HG02870 (cell line): ENCODE data around the gene IFNK.
"Not testable (repeated sequence)": the region's sequence is repeated elsewhere in the genome, so short reads cannot be mapped to it uniquely, and the experiment has no call there.

Experiments used
- ATAC-seq: cut with Tn5 transposase; IDR thresholded peaks from one replicate; pipeline ENCODE4 v1.9.1; 2021; ENCODE audit warnings: mild to moderate bottlenecking, moderate library complexity; ENCODE audit not compliant: unreplicated experiment

The IFNK gene, protein sequence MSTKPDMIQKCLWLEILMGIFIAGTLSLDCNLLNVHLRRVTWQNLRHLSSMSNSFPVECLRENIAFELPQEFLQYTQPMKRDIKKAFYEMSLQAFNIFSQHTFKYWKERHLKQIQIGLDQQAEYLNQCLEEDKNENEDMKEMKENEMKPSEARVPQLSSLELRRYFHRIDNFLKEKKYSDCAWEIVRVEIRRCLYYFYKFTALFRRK

DNA sequence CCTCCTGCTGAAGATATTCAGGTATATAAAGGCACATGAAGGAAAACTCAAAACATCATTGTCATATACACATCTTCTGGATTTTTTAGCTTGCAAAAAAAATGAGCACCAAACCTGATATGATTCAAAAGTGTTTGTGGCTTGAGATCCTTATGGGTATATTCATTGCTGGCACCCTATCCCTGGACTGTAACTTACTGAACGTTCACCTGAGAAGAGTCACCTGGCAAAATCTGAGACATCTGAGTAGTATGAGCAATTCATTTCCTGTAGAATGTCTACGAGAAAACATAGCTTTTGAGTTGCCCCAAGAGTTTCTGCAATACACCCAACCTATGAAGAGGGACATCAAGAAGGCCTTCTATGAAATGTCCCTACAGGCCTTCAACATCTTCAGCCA lies at the start of gene IFNK:
Gene IFNK (plus strand): TSS at position 55 of the 400 bp plus-strand sequence. CDS start 47 bp downstream, at position 102.
- ATAC-seq: no peak

DNA sequence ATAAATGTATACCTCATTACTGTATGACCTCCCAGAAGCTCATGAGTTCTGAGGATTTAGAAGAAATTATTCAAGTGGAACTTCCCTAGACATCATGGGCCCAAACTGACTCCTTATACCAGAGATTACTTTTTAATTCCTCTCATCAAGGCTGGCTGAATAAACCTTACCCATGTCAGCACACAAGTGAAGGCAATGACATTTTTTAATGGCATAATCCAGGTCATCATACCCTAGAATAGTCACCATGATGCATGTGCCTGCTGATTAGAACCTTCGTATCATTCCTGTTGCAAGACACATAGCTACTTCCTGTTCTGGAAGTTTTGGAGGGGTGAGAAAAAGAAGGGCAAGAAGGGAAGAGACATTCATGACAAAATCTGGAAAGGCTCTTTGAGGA lies 49.8 kb upstream of the IFNK start:
- no peak for ATAC-seq

- no peak for ATAC-seq
These were observed 49.0 kb upstream of the IFNK start for GRCh38 chr9:27475057-27475595.

DNA sequence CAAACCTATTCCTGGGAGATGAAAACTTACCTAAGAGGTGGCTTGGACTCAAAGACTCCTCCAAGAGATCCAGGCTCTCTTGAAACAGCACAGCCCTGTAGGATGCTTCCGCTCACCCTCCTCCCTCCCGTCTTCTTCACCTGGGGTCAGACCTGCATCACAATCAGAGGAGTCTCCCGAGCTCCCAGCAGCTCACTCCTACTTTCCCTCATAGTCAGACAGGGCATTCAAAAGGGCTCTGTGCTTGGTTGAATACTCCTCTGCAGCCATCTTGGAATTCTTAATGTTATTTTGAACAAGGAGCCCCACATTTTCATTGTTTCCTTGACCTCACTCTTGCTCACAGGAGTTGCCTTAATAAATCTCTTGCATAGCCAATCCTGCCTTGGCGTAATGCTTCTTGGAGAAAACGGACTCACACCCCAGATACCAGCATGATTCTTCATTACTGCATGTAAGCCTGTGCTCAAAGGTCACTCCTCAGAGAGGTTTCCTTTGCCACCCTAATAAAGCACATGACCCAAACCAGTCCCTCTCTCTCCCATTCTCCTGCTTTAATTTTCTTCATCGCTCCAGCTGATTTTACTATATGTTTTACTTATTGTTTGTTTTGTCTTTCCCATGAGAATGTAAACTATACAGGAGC lies 47.1 kb upstream of the IFNK start:
- no peak for ATAC-seq

DNA sequence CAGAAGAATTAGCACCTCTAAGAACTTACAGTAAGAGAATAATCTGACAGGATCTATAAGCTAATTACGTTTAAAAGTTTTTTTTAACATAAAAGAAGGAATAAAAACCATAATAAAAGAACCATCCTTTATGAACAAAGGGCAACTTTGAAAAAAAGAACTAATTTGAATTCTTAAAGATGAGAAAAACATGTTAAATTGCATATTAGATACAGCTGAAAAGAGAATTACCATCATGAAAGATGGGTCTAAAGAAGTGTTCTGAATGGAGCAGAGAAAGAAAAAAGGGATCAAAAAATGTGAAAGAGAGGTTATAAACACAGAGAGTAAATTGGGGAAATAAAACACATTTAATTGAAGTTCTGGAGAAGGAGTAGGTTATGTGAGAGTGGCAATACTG lies 45.8 kb upstream of the IFNK start:
- no peak for ATAC-seq

- no peak for ATAC-seq
These were observed 41.4 kb upstream of the IFNK start for GRCh38 chr9:27482709-27483108.

DNA sequence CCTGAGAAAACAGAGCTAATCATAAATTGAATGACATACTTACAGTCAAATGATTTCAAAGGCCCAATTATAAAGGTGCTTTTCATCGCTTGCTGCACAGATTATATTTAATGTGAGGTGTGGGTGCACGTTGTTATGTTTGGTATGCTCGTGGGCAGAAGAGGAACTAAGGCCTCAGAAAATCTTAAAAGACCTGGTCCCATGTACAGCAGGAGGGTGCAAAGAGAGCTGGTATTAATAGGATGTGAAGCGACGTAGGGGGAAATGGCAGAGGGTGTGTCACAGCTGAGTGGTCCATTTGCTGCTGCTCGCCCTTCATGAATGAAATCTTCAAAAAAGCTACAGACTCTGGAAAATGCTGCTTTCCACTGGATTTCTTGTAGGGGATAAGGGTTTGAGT lies 40.5 kb upstream of the IFNK start:
- ATAC-seq: no peak

DNA sequence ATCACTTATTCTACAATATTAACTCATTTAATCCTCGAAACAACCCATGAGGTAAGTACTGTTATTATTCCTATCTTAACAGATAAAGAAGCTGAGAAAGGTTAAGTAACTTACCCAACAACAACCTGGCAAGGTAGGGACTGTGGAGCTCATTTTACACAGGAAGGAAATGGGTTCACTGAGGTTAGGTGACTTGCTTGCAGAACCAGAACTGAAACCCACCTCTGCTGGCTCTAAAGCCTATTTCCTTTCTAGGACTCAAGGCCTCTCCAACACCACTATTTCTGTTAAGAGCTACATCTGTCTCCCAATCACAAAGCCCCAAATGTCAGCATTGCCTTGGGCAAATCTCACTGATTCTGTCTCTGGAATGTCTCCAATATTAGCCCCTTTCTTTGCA lies 38.9 kb upstream of the IFNK start:
- ATAC-seq: peak; percentile 75

DNA sequence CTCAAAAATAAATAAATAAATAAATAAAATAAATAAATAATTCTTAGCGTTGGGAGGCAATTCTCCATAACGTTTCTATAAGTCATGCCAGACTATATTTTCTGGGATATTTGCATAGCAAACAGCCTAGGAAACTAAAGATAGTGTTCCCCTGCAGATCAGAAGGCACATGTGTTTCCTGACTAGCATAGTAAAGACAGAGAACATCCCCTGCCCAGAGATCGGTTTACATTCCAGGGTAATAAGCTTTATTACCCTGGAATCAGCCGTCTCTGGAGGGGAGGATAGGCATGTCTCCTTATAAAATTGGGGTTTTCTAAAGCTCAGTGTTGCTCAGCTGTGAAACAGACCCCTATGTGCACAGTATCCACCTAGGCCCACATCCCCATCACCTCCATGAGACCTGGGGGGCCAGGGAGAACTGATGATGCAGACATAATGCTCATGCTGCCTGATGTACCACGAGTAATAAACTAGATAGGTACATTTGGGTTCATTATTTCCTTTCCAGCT lies 36.9 kb upstream of the IFNK start:
- ATAC-seq: no peak

DNA sequence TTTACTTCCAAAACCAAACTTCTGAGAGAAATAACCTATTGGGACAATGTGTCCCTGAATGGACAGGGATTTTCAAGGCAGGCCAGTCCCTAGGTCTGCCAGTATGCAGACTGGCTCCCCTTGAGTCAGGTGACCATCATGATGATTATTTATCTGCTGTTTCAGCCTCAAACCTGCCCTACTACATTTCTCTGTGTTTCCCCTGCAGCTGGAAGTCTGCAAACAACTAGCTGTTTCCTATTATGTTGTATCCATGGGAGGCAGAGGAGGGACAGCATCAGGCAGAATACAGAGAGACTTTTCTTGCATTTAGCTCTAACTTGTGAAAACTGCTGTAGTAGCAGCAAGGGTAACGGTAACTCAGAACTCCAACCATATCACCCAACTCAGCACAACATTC lies 36.2 kb upstream of the IFNK start:
- no peak for ATAC-seq

DNA sequence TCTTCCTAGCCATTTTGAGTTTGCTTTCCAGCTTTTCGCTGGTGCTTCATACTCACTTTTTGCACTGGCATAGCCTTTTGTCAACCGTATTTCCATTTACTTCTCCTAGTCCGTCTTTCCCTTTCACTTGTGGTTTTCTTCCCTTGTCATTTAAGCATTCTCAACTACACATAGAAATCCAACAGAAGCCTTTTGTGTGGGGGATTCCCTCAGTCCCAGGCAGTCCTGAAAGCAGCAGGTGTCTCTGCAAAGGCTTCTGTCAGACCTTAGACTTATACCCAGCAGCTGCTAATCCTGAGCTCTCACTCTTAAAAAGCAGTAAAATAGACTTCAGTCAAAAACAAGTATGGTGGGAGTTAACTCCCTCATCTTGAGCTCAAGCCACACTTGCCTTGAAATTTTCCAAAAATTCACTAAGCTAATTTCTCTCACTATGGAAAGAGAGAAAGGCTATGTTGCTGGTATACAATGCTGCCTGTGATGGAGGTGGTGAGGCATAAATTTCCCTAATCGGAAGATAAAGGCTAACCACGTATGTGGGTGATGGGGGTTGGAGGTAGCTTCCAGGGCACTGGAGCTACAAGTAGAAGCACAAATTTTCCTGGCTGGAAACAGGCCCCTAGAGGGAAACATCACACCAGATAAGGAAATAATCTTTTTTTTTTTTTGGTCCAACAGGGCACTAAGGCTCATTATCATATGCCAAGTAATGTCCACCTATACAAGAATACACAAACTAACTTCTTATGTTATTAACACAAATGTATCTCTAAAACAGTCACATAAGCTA lies 34.8 kb upstream of the IFNK start:
- ATAC-seq: peak; percentile 83

DNA sequence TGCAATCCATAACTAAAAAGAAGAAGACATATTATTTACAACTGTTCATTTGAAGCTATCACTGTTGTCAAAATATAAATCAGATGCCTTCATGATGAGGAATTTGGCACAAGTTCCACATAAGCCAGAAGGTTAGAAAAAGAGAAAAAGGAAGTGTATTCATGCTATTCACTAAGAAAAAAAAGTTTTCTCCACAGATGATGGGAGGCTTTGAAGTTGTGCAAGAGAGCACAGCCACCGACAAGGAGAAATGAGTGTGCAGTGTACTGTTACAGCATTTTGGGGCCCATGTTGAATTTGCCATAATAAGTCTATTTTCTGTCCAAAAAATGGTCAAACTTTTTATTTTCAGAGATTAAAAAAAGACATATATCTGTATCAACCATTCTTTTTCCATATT lies 32.9 kb upstream of the IFNK start:
- ATAC-seq: peak; percentile 33

DNA sequence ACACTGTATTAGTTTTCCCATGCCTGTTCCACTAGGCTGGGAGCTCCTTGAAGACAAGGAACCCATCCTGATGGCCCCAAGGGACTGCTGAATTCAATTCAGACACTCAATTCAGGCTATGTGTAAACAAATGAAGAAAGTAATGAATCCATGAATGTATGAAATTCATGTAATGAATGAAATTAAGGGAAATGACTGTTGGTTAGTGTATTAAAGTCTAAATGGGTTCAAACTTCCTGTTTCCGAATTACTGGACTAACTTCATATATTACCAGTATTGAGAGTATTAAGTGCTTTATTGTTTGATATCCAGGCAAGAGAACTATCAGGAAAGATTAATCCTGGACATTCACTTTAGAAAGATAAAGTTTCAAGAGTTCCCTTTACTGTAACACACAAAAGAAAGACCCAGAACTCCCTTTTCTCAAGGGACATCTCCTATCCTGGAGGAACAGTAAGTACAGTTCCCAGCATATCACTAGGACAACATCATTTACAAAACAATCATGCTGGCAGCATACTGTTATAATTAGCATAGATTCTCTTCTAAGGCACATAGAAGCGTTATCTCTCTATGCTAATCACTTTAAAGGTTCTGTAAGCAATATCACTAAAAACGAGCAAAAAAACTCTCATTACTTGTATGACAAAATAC lies 28.5 kb upstream of the IFNK start:
- ATAC-seq: no peak

- ATAC-seq: no peak
These were observed 28.0 kb upstream of the IFNK start for GRCh38 chr9:27496135-27496504.

DNA sequence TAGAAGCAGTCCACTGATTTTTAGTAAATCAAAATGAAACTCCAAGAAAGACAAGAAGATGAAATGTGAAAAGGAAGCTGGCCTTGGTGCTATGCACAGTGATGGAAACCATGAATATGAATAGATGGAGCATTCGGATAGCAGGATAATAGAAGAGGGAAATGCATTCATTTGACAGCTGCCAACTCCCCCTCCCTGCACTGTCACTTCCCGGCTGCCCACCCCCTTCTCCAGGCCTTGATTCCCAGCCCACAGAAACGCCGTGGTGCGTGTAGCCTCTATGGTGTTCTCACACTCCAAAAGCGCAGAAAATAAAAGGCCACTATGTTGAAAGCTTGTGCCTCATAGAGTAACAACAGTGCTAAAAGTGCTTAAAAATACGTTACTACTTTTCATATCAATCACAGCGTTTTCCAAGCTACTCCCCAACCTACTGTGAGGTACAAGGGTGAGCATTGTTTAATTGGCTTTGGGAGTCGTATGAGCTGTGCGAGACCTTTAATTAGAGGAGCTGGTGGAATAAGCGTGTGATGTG lies 26.1 kb upstream of the IFNK start:
- no peak for ATAC-seq

DNA sequence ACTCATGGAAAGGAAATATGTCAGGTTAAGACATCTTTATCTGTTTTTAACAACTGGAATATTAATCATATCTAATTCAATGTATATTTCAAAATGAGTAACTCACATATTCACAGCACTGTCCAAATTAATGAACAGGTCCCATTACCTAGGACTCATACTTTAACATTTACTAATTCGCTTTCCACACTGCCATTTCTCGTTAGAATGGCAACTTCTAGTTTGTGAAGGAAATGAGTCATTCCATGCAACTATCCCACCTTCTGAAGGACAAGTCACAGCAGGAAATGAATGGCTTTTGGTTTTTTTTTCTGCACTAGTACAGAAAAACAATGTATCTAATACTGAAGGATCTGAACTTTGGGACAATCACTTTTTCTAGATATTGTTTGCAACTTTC lies 24.6 kb upstream of the IFNK start:
- ATAC-seq: no peak

GRCh38 chr9:27500902-27501301 lies 23.2 kb upstream of the IFNK start:
- not testable (repeated sequence) for ATAC-seq

DNA sequence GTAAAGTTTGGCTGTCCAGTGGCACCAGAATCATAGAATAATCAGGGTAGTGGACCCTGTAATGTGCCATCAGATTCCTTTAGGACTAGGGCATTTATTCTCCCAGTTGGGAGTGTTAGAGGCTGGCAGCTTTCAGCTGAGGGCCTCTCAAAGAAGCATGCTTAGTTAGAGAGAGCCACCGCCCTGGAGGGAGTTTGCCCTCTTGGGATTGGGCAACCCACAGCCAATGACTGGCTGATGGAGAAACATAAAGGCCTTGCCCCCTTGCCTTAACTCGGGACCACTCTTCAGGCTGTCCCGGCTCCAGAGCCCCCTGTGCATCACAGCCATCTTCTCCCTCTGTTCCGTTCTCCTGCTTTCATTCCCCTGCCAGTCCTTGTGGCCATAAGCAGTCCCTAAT lies 20.5 kb upstream of the IFNK start:
- no peak for ATAC-seq

DNA sequence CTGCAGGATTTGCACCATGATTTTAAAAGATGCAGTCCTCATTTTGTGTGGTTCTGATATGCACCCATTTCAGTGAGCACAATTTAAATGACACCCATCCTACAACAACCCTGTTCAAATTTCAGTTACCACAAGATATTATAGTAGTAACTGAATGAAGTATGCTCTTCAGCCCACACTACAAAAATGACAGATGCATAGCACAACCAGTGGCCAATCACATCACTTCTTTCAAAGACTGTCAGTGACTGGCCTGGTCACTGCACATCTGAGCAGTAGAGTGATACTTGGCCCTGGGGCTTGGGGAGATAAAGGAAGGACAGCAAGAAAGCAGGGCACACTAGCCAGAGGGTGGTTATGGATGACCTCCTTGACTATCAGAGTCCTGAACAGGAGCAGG lies 19.8 kb upstream of the IFNK start:
- ATAC-seq: no peak

DNA sequence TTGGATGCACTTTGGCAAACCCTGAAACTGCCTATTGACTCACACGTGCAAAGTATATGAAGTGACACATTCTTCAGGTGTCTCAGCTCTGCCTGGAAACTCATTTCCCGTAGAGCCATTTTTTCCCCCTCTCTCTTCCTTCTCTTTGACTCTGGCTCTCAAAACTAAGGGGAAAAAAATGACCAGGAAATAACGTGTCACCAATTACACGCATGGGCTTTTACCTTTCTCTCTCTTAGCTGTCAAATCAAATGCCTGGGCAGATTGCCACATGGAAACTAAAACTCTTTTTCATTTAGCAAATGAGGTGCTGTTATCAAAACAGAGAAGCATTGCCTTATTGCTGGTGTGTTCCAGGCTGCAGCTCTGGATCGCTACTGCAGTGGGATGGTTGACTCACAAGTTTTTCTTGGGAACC lies 18.3 kb upstream of the IFNK start:
- ATAC-seq: no peak

DNA sequence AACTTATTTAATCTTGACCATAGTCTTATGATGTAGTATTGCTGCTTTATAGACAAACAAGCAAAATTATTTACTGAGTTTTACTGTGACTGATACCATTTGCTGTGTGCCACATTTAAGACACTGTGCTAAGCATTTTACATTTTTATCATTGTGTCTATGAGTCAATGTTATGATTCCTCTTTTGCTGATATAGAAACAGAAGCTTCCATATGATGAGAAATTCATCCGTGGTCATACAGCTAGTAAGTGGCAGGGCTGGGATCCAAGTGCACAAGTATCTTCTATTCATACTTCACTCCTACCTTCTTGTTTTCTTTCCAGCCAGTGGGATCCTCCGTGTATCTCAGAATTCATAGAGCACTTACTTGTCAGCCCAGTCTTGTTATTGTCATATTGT lies 17.1 kb upstream of the IFNK start:
- no peak for ATAC-seq
